ENCODE data around the gene LRRC26. TPM values are rescaled to one million over a fixed set of nuclear protein-coding genes. Genes with fewer than 3 reads are reported as not detected.

LRRC26 gene
- total RNA-seq, 1 experiment from 2014 or later = 2.4 TPM

GRCh38 chr9:137147793-137148160 lies 22.1 kb downstream of the LRRC26 start:
- Histone ChIP-seq H3K9me3 (ENCODE audit: control insufficient read depth in 1 of 2, insufficient read depth in 1 of 2, low read depth in 1 of 2, low read length in 2 of 2) (no peaks in the 10 kb centered on the region; a peak in 1 of 4 replicates), H3K9ac (ENCODE audit: low read length) (no peak overlapping the region), H3K4me3 (replicated peaks in 1 of 2; ENCODE audit: low read depth in 1 of 2, low read length in 2 of 2) (no peak overlapping the region), H3K4me1 (ENCODE audit: control insufficient read depth in 1 of 2, insufficient read depth in 2 of 2, low read length in 2 of 2) (peaks cover 12 to 22% of the 10 kb centered on the region in 2 experiments), H3K79me2 (ENCODE audit: insufficient read depth, low read length) (no peaks in the 10 kb centered on the region), H3K9me2 (ENCODE audit: insufficient read depth) (no peaks in the 10 kb centered on the region), H3K27ac (ENCODE audit: low read depth, low read length) (no peak overlapping the region), H4K20me1 (ENCODE audit: insufficient read depth) (no peaks in the 10 kb centered on the region), H3K36me3 (ENCODE audit: control insufficient read depth in 1 of 2, insufficient read depth in 2 of 2, low read length in 2 of 2) (no peaks in the 10 kb centered on the region), H2AFZ (ENCODE audit: low read depth, low read length, poor library complexity, severe bottlenecking) (no peak overlapping the region), H3K27me3 (ENCODE audit: insufficient read depth, low read length) (no peaks in the 10 kb centered on the region), H3K4me2 (ENCODE audit: low read length) (no peak overlapping the region)
- no peak for TF ChIP-seq YY1 (IDR thresholded peaks at IDR 0.05; ENCODE audit: extremely low read depth, insufficient replicate concordance, low read depth, low read length)
- no peak for TF ChIP-seq SP1 (IDR thresholded peaks at IDR 0.05; ENCODE audit: low read depth)
- no peak for TF ChIP-seq ELF1 (IDR thresholded peaks at IDR 0.05; ENCODE audit: borderline replicate concordance, low read depth)
- TF ChIP-seq EZH2phosphoT487 (IDR thresholded peaks at IDR 0.05; ENCODE audit: borderline replicate concordance) = no peak
- TF ChIP-seq SIN3A (IDR thresholded peaks at IDR 0.05; ENCODE audit: low read depth) = no peak
- TF ChIP-seq CEBPB (IDR thresholded peaks at IDR 0.05; ENCODE audit: low read depth) = no peak
- no peak for TF ChIP-seq JUND (IDR thresholded peaks at IDR 0.05)
- no peak for TF ChIP-seq ZFX (IDR thresholded peaks at IDR 0.05)
- no peak for TF ChIP-seq RAD21 (IDR thresholded peaks at IDR 0.05; ENCODE audit: low read depth)
- TF ChIP-seq, protein P1, sequence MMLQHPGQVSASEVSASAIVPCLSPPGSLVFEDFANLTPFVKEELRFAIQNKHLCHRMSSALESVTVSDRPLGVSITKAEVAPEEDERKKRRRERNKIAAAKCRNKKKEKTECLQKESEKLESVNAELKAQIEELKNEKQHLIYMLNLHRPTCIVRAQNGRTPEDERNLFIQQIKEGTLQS (IDR thresholded peaks at IDR 0.05) = no peak
- no peak for TF ChIP-seq POLR2A (IDR thresholded peaks at IDR 0.05; ENCODE audit: borderline replicate concordance, extremely low read depth, insufficient read depth, insufficient read length)
- TF ChIP-seq ZNF274 (IDR thresholded peaks at IDR 0.05; ENCODE audit: low read depth, low read length) = no peak
- TF ChIP-seq, protein P2, sequence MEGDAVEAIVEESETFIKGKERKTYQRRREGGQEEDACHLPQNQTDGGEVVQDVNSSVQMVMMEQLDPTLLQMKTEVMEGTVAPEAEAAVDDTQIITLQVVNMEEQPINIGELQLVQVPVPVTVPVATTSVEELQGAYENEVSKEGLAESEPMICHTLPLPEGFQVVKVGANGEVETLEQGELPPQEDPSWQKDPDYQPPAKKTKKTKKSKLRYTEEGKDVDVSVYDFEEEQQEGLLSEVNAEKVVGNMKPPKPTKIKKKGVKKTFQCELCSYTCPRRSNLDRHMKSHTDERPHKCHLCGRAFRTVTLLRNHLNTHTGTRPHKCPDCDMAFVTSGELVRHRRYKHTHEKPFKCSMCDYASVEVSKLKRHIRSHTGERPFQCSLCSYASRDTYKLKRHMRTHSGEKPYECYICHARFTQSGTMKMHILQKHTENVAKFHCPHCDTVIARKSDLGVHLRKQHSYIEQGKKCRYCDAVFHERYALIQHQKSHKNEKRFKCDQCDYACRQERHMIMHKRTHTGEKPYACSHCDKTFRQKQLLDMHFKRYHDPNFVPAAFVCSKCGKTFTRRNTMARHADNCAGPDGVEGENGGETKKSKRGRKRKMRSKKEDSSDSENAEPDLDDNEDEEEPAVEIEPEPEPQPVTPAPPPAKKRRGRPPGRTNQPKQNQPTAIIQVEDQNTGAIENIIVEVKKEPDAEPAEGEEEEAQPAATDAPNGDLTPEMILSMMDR (IDR thresholded peaks at IDR 0.05 in 2 of 3, conservative IDR thresholded peaks at IDR 0.05 in 1 of 3; ENCODE audit: borderline replicate concordance in 1 of 3, insufficient read depth in 1 of 3, low read depth in 2 of 3, low read length in 2 of 3) = no peak
- no peak for TF ChIP-seq TCF7L2 (IDR thresholded peaks at IDR 0.05; ENCODE audit: borderline replicate concordance, extremely low read depth, insufficient read depth, insufficient read length)
- TF ChIP-seq POLR2AphosphoS5 (IDR thresholded peaks at IDR 0.05; ENCODE audit: low read depth, low read length) = no peak
- TF ChIP-seq MAX (IDR thresholded peaks at IDR 0.05) = no peak
- no TSS peak for BruUV-seq (replicated peaks)
- DNase-seq (ENCODE audit: low read depth, low spot score) (no peak), ATAC-seq (no peak)
- RAD21 ChIA-PET (ENCODE audit: low non-redundant PET in 1 of 2, low total read pairs in 2 of 2, uncharacterized antibody in 2 of 2, unreplicated experiment in 2 of 2) = no interaction called here
- CTCF ChIA-PET = no interaction called here
- intact Hi-C loops (cut with micrococcal nuclease) = no loop called here
- POLR2A ChIA-PET = no interaction called here

Data from HCT116 (cell line).